H54 (cell line): ENCODE data around the gene USH1G.

Experiments
- DNase-seq: peaks from one replicate; pipeline ENCODE4 v3.0.0; 2011; ENCODE audit warnings: low spot score, mixed read lengths; ENCODE audit not compliant: insufficient read length
- FAIRE-seq: peaks from 3 replicates; lab custom pipeline; 2011; peaks lifted over from hg19 to GRCh38; lab: Jason Lieb, UNC
- POLR2A ChIP-seq: IDR thresholded peaks from 2 replicates; pipeline ENCODE4 v1.6.1; 2011; ENCODE audit warnings: low read depth, mild to moderate bottlenecking, low read length

Gene USH1G

GRCh38 chr17:74892974-74893911 is 29.8 kb downstream of the USH1G start, which contains the start of gene FADS6:
FADS6 (minus strand) TSS chr17:74893633; CDS start chr17:74893595, 38 bp downstream.
- no peak for TF ChIP-seq POLR2A
- FAIRE-seq (no peak), DNase-seq (no peak)

- DNase-seq (peak; percentile 58), FAIRE-seq (no peak)
- no peak for TF ChIP-seq POLR2A
These were observed 30.8 kb downstream of the USH1G start for GRCh38 chr17:74892013-74892841.

GRCh38 chr17:74890554-74890953 is 32.5 kb downstream of the USH1G start:
- FAIRE-seq: no peak
- DNase-seq: no peak
- TF ChIP-seq POLR2A: no peak

- DNase-seq: no peak
- FAIRE-seq: no peak
- TF ChIP-seq POLR2A: no peak
These were observed 34.6 kb downstream of the USH1G start for GRCh38 chr17:74888469-74888868.

GRCh38 chr17:74883241-74883745 is 39.8 kb downstream of the USH1G start:
- FAIRE-seq: no peak
- TF ChIP-seq POLR2A: no peak
- no peak for DNase-seq

GRCh38 chr17:74882517-74883240 is 40.4 kb downstream of the USH1G start:
- FAIRE-seq (no peak), DNase-seq (no peak)
- TF ChIP-seq POLR2A: no peak

GRCh38 chr17:74881073-74881472 is 42.0 kb downstream of the USH1G start:
- DNase-seq: no peak
- no peak for TF ChIP-seq POLR2A
- no peak for FAIRE-seq

- no peak for FAIRE-seq
- TF ChIP-seq POLR2A: no peak
- DNase-seq: no peak
These were observed 43.7 kb downstream of the USH1G start for GRCh38 chr17:74879308-74879707.

GRCh38 chr17:74878658-74879057 is 44.4 kb downstream of the USH1G start:
- FAIRE-seq (no peak), DNase-seq (no peak)
- no peak for TF ChIP-seq POLR2A

- FAIRE-seq (no peak), DNase-seq (no peak)
- no peak for TF ChIP-seq POLR2A
These were observed 45.2 kb downstream of the USH1G start for GRCh38 chr17:74877592-74878548.

- FAIRE-seq (no peak), DNase-seq (no peak)
- TF ChIP-seq POLR2A: no peak
These were observed 47.0 kb downstream of the USH1G start for GRCh38 chr17:74875977-74876593.

- TF ChIP-seq POLR2A: no peak
- DNase-seq: no peak
These were observed 47.7 kb downstream of the USH1G start for GRCh38 chr17:74875155-74875976.

More at GRCh38 chr17:74875155-74875976, 47.7 kb downstream of the USH1G start:
- no peak for FAIRE-seq
